HEK293 (cell line): ENCODE measurements around the gene SSPN.

ENCODE experiments used
- BCL11A ChIP-seq: fragments of 450-650 bp; formaldehyde crosslinking; IDR thresholded peaks from 2 replicates; pipeline ENCODE4 v1.5.1; 2016; ENCODE audit warnings: low read depth, missing biosample characterization, missing genetic modification characterization
- CTCF ChIP-seq: fragments of 450-650 bp; formaldehyde crosslinking; IDR thresholded peaks from 2 replicates; pipeline ENCODE4 v1.5.1; 2016; ENCODE audit warnings: missing biosample characterization, missing genetic modification characterization
- HOXA7 ChIP-seq: sonication (generic); formaldehyde crosslinking; IDR thresholded peaks from 2 replicates; pipeline ENCODE4 v1.8.1; 2022; ENCODE audit warnings: missing genetic modification reagents, borderline replicate concordance
- PBX3 ChIP-seq: sonication (generic); formaldehyde crosslinking; IDR thresholded peaks from 2 replicates; pipeline ENCODE4 v1.8.1; 2022; ENCODE audit warnings: mild to moderate bottlenecking, moderate library complexity, missing genetic modification reagents
- ZBTB26 ChIP-seq: fragments of 450-650 bp; formaldehyde crosslinking; optimal IDR thresholded peaks from 2 replicates; pipeline ENCODE3; 2016; ENCODE audit warnings: missing biosample characterization, mild to moderate bottlenecking, missing genetic modification characterization
- ZNF202 ChIP-seq: fragments of 450-650 bp; formaldehyde crosslinking; IDR thresholded peaks from 2 replicates; pipeline ENCODE4 v1.5.1; 2016; ENCODE audit warnings: missing biosample characterization, missing genetic modification characterization, borderline replicate concordance
- ZNF266 ChIP-seq: fragments of 450-650 bp; formaldehyde crosslinking; IDR thresholded peaks from 2 replicates; pipeline ENCODE4 v1.5.1; 2016; ENCODE audit warnings: missing biosample characterization, missing genetic modification characterization, low read depth
- ZNF292 ChIP-seq: fragments of 450-650 bp; formaldehyde crosslinking; IDR thresholded peaks from 2 replicates; pipeline ENCODE4 v1.5.1; 2016; ENCODE audit warnings: low read depth, missing biosample characterization, missing genetic modification characterization, borderline replicate concordance
- ZNF704 ChIP-seq: fragments of 450-650 bp; formaldehyde crosslinking; IDR thresholded peaks from 2 replicates; pipeline ENCODE4 v1.5.1; 2016; ENCODE audit warnings: missing biosample characterization, missing genetic modification characterization

GRCh38 chr12:26250801-26251200, 55.4 kb downstream of the SSPN start:
- TF ChIP-seq PBX3 (CRISPR knock-in tag) (no peak), CTCF (tag by site-specific recombination) (no peak), BCL11A (tag by site-specific recombination) (no peak), ZNF202 (tag by site-specific recombination) (no peak), ZNF292 (tag by site-specific recombination) (no peak), ZNF704 (tag by site-specific recombination) (no peak), ZNF266 (tag by site-specific recombination) (no peak), HOXA7 (CRISPR knock-in tag) (no peak), ZBTB26 (tag by site-specific recombination) (no peak)
